GM12878 (cell line): ENCODE results near the gene ALKBH1. TPM values are rescaled to one million over a fixed set of nuclear protein-coding genes. Genes with fewer than 3 reads are reported as not detected.
A peak's percentile ranks its signal among the peaks of the same experiment; 100 is the strongest.

ENCODE experiments used
- ATAC-seq: fragments of 200-7000 bp; cut with Tn5 transposase; 3 replicates; pipeline ENCODE4 v1.9.1; 2020; ENCODE audit warnings: mild to moderate bottlenecking, moderate library complexity
- BruUV-seq: library from RNA; stranded (reverse); fragments of 400-500 nt; replicated peaks from 2 replicates; lab custom pipeline; 2021; lab: Mats Ljungman, UMichigan
- CTCF ChIA-PET: fragments of 300-600 bp; sonication (Branson Sonifier 250); formaldehyde crosslinking; extraction: SDS; loops from one replicate; lab custom pipeline; 2021; ENCODE audit warnings: inconsistent platforms; lab: Yijun Ruan, JAX
- POLR2A ChIA-PET: fragments of 350-600 bp; formaldehyde crosslinking; extraction: SDS; loops from one replicate; lab custom pipeline; 2021; ENCODE audit warnings: inconsistent platforms; lab: Charles Lee
- RAD21 ChIA-PET: fragments of 300-600 bp; sonication (Branson Sonifier 250); formaldehyde crosslinking; loops from one replicate; lab custom pipeline; 2023; ENCODE audit warnings: antibody characterized with exemption; ENCODE audit not compliant: unreplicated experiment; lab: Charles Lee
- SMC1A ChIA-PET: fragments of 300-600 bp; sonication (Branson Sonifier 250); formaldehyde crosslinking; loops from one replicate; lab custom pipeline; 2023; ENCODE audit not compliant: unreplicated experiment, uncharacterized antibody; lab: Charles Lee
- DNase-seq: peaks from one replicate; pipeline ENCODE4 v3.0.0-alpha.2; 2011; ENCODE audit warnings: low read depth, low spot score
- FAIRE-seq: peaks from 3 replicates; lab custom pipeline; 2011; peaks lifted over from hg19 to GRCh38; lab: Jason Lieb, UNC
- H2AFZ ChIP-seq: 2 replicates; pipeline ENCODE4 v1.6.0; 2011; ENCODE audit warnings: low read depth, low read length, control low read depth; ENCODE audit not compliant: control insufficient read depth
- H3K27ac ChIP-seq: 2 replicates; pipeline ENCODE4 v1.5.1; 2011; ENCODE audit warnings: control low read depth; ENCODE audit not compliant: control insufficient read depth, insufficient read depth
- H3K27me3 ChIP-seq, 2 experiments: replicated peaks in 1 of 2; 2 replicates each; pipeline versions ENCODE4 v1.6.0 to v1.6.1; 2011; ENCODE audit warnings: low read length in 1 of 2; ENCODE audit not compliant: control insufficient read depth in 2 of 2, insufficient read depth in 2 of 2
- H3K36me3 ChIP-seq, 2 experiments: 2 replicates each; pipeline ENCODE4 v1.5.1; 2011; ENCODE audit warnings: low read length in 1 of 2; ENCODE audit not compliant: control insufficient read depth in 2 of 2, insufficient read depth in 2 of 2
- H3K4me1 ChIP-seq: 2 replicates; pipeline ENCODE4 v1.6.1; 2011; ENCODE audit warnings: mild to moderate bottlenecking, low read length, moderate library complexity, mixed read lengths; ENCODE audit not compliant: control insufficient read depth, insufficient read depth
- H3K4me2 ChIP-seq: 2 replicates; pipeline ENCODE4 v1.6.0; 2011; ENCODE audit warnings: control low read depth; ENCODE audit not compliant: control insufficient read depth, insufficient read depth
- H3K4me3 ChIP-seq: fragments of 200-600 bp; sonication (generic); 2 replicates; pipeline ENCODE4 v1.5.1; 2016
- H3K79me2 ChIP-seq: 2 replicates; pipeline ENCODE4 v1.6.0; 2011; ENCODE audit warnings: low read length; ENCODE audit not compliant: control insufficient read depth, insufficient read depth
- H3K9ac ChIP-seq: 2 replicates; pipeline ENCODE4 v1.8.0; 2011; ENCODE audit warnings: low read length, control low read depth, mixed read lengths; ENCODE audit not compliant: control insufficient read depth, insufficient read depth
- H3K9me3 ChIP-seq: replicated peaks from 3 replicates; pipeline ENCODE4 v1.5.1; 2011; ENCODE audit warnings: mild to moderate bottlenecking, low read length; ENCODE audit not compliant: control insufficient read depth, insufficient read depth
- H4K20me1 ChIP-seq: 2 replicates; pipeline ENCODE4 v1.6.0; 2011; ENCODE audit not compliant: control insufficient read depth, insufficient read depth
- BMI1 ChIP-seq: fragments of 450-650 bp; IDR thresholded peaks from 2 replicates; pipeline ENCODE4 v1.6.1; 2016; ENCODE audit warnings: mild to moderate bottlenecking, moderate library complexity, borderline replicate concordance
- KDM1A ChIP-seq: fragments of 200-600 bp; sonication (generic); IDR thresholded peaks from 2 replicates; pipeline ENCODE4 v1.6.1; 2016; ENCODE audit warnings: borderline replicate concordance
- MTA2 ChIP-seq: fragments of 450-650 bp; IDR thresholded peaks from 2 replicates; pipeline ENCODE4 v1.6.1; 2016; ENCODE audit warnings: low read depth, mild to moderate bottlenecking, moderate library complexity
- RUNX3 ChIP-seq: IDR thresholded peaks from 2 replicates; pipeline ENCODE4 v1.6.1; 2012; ENCODE audit warnings: low read length, inconsistent platforms
- SUPT20H ChIP-seq: IDR thresholded peaks from 2 replicates; pipeline ENCODE4 v1.6.1; 2011; ENCODE audit warnings: low read depth, mild to moderate bottlenecking, low read length, moderate library complexity, borderline replicate concordance; ENCODE audit not compliant: control insufficient read depth
- TBL1XR1 ChIP-seq: IDR thresholded peaks from 2 replicates; pipeline ENCODE4 v1.6.1; 2012; ENCODE audit warnings: low read depth, low read length, improper control_type of control experiment
- TCF3 ChIP-seq: IDR thresholded peaks from 2 replicates; pipeline ENCODE4 v1.6.1; 2012; ENCODE audit warnings: low read depth, mild to moderate bottlenecking, low read length, borderline replicate concordance; ENCODE audit not compliant: insufficient read depth
- YBX1 ChIP-seq: fragments of 450-650 bp; IDR thresholded peaks from 2 replicates; pipeline ENCODE4 v1.6.1; 2016; ENCODE audit warnings: antibody characterized with exemption
- ZNF384 ChIP-seq: IDR thresholded peaks from 2 replicates; pipeline ENCODE4 v1.6.1; 2012; ENCODE audit warnings: low read depth, mild to moderate bottlenecking, low read length, improper control_type of control experiment, borderline replicate concordance
- WGBS: methylation state at CpG from one replicate; pipeline ENCODE4 v1.1.6; 2016; ENCODE audit warnings: low lambda C conversion rate; ENCODE audit not compliant: insufficient replicate concordance, insufficient coverage; ENCODE audit errors: missing lambda C conversion rate; 5-methylcytosine and 5-hydroxymethylcytosine counted together
- in situ Hi-C: fragments of 300-500 bp; cut with MboI; formaldehyde crosslinking; loops from 9 replicates; pipeline ENCODE4 v1.14.3; 2018; ENCODE audit warnings: mixed read lengths
- intact Hi-C: fragments of 100-400 bp; cut with micrococcal nuclease; formaldehyde crosslinking; loops from one replicate; pipeline ENCODE4 v1.14.2; 2022; ENCODE audit not compliant: unreplicated experiment
- polyA plus RNA-seq, 11 experiments: library from polyadenylated mRNA; depleted of rRNA in 4 of 11; unstranded in 6 of 11; stranded (reverse) in 5 of 11; fragments of >200 nt; fragmentation: Nextera tagmentation in 4 of 11; fragmentation: Illumina TruSeq in 1 of 11; extraction: Ambion mirVana in 4 of 11; extraction: Trizol in 1 of 11; gene quantifications; 1 replicate in 1 of 11; 2 replicates in 10 of 11; pipeline versions ENCODE4 v1.2.1 to v1.2.3, GENCODE V29; 2011 to 2016; ENCODE audit warnings: inconsistent platforms in 2 of 11, missing spikeins in 2 of 11, low read depth in 1 of 11
- total RNA-seq, 4 experiments: library from RNA; depleted of rRNA in 3 of 4; stranded (reverse); fragments of >200 nt in 3 of 4; fragmentation: Illumina TruSeq in 1 of 4; extraction: Trizol in 1 of 4; gene quantifications; 2 replicates each; pipeline versions ENCODE4 v1.2.1 to v1.2.3, GENCODE V29; 2013 to 2021
- TF ChIP-seq, protein P1 (sequence below): fragments of 450-650 bp; IDR thresholded peaks from 2 replicates; pipeline ENCODE4 v1.6.1; 2016; ENCODE audit warnings: mild to moderate bottlenecking
- TF ChIP-seq, protein P2 (sequence below): fragments of 150-350 bp; IDR thresholded peaks from 2 replicates; pipeline ENCODE4 v1.6.1; 2016; ENCODE audit warnings: low read depth, low read length
- TF ChIP-seq, protein P3 (sequence below): fragments of 450-650 bp; IDR thresholded peaks from 2 replicates; pipeline ENCODE4 v1.6.1; 2017; ENCODE audit warnings: mild to moderate bottlenecking
- TF ChIP-seq, protein P4 (sequence below): fragments of 450-650 bp; IDR thresholded peaks from 2 replicates; pipeline ENCODE4 v1.6.1; 2017; ENCODE audit warnings: mild to moderate bottlenecking, low read depth, inconsistent platforms; ENCODE audit not compliant: poor library complexity, severe bottlenecking

Gene ALKBH1
- total and polyA plus RNA-seq, 10 of the 15 experiments (the other 5 are each of a cell fraction or from before 2014, with no cell fraction given): 6.5 to 24.1 (median 17.0) TPM

DNA sequence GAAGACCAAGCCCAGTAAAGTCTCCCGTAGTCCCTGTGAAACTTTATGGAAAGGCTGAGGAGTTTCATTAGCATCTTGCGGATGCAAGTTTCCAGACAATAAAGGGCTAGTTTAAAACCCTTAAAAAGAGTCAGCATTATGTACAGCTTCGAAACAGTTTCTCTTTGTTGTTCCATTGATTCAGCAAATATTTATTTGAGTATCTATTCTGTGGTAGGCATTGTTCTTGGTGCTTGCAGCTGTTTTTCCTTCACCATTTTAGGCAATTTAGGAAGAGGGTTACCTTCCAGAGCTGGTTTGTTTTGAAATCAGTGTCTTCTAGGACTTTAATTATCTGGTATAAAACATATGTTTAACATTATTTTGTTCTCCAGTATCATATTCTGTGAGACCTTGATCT is 1.6 kb upstream of the ALKBH1 start:
- ATAC-seq: no peak
- POLR2A ChIA-PET: no interaction called here
- H3K9ac ChIP-seq: peak overlapping the region; percentile 96
- no peak overlapping the region for H2AFZ ChIP-seq
- peak overlapping the region; percentile 92 for H3K4me3 ChIP-seq
- peaks cover 65% of the 10 kb centered on the region for H3K79me2 ChIP-seq
- peaks cover 7% of the 10 kb centered on the region for H3K4me1 ChIP-seq
- no peaks in the 10 kb centered on the region; the same call in 1 of the 2 replicates for H4K20me1 ChIP-seq
- FAIRE-seq: no peak
- WGBS: 51% methylated on average over 3 of the region's 3 CpGs
- CTCF ChIA-PET: interaction anchor here (0.8 to 1.1 kb wide), 2 partner anchors 11 to 393 kb away, joined by 3 read pairs; no protein-coding TSS in a partner anchor
- BruUV-seq: no TSS peak
- peak overlapping the region; percentile 2; the same call in 1 of the 2 replicates for H3K27ac ChIP-seq
- no peaks in the 10 kb centered on the region for H3K27me3 ChIP-seq
- in situ Hi-C loops: no loop called here
- intact Hi-C loops: loop anchor here (2.0 to 10.0 kb wide), 3 partner anchors 51 to 251 kb away; partner anchors contain the start of genes AHSA1, SNW1 and SPTLC2
- RAD21 ChIA-PET: no interaction called here
- H3K9me3 ChIP-seq: no peaks in the 10 kb centered on the region
- H3K36me3 ChIP-seq: peaks cover 3 to 7% of the 10 kb centered on the region in 2 experiments; a peak in 3 of 4 replicates
- peak overlapping the region; percentile 87 for H3K4me2 ChIP-seq
- no peak for DNase-seq
- SMC1A ChIA-PET: interaction anchor here (0.7 kb wide), 1 partner anchor 10 kb away, joined by 3 read pairs; no protein-coding TSS in a partner anchor
- TF ChIP-seq, protein P1, sequence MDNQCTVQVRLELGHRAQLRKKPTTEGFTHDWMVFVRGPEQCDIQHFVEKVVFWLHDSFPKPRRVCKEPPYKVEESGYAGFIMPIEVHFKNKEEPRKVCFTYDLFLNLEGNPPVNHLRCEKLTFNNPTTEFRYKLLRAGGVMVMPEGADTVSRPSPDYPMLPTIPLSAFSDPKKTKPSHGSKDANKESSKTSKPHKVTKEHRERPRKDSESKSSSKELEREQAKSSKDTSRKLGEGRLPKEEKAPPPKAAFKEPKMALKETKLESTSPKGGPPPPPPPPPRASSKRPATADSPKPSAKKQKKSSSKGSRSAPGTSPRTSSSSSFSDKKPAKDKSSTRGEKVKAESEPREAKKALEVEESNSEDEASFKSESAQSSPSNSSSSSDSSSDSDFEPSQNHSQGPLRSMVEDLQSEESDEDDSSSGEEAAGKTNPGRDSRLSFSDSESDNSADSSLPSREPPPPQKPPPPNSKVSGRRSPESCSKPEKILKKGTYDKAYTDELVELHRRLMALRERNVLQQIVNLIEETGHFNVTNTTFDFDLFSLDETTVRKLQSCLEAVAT: no peak
- TF ChIP-seq TBL1XR1: no peak
- TF ChIP-seq, protein P2, sequence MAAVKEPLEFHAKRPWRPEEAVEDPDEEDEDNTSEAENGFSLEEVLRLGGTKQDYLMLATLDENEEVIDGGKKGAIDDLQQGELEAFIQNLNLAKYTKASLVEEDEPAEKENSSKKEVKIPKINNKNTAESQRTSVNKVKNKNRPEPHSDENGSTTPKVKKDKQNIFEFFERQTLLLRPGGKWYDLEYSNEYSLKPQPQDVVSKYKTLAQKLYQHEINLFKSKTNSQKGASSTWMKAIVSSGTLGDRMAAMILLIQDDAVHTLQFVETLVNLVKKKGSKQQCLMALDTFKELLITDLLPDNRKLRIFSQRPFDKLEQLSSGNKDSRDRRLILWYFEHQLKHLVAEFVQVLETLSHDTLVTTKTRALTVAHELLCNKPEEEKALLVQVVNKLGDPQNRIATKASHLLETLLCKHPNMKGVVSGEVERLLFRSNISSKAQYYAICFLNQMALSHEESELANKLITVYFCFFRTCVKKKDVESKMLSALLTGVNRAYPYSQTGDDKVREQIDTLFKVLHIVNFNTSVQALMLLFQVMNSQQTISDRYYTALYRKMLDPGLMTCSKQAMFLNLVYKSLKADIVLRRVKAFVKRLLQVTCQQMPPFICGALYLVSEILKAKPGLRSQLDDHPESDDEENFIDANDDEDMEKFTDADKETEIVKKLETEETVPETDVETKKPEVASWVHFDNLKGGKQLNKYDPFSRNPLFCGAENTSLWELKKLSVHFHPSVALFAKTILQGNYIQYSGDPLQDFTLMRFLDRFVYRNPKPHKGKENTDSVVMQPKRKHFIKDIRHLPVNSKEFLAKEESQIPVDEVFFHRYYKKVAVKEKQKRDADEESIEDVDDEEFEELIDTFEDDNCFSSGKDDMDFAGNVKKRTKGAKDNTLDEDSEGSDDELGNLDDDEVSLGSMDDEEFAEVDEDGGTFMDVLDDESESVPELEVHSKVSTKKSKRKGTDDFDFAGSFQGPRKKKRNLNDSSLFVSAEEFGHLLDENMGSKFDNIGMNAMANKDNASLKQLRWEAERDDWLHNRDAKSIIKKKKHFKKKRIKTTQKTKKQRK: no peak
- no peak for TF ChIP-seq MTA2
- TF ChIP-seq, protein P3, sequence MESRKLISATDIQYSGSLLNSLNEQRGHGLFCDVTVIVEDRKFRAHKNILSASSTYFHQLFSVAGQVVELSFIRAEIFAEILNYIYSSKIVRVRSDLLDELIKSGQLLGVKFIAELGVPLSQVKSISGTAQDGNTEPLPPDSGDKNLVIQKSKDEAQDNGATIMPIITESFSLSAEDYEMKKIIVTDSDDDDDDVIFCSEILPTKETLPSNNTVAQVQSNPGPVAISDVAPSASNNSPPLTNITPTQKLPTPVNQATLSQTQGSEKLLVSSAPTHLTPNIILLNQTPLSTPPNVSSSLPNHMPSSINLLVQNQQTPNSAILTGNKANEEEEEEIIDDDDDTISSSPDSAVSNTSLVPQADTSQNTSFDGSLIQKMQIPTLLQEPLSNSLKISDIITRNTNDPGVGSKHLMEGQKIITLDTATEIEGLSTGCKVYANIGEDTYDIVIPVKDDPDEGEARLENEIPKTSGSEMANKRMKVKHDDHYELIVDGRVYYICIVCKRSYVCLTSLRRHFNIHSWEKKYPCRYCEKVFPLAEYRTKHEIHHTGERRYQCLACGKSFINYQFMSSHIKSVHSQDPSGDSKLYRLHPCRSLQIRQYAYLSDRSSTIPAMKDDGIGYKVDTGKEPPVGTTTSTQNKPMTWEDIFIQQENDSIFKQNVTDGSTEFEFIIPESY: no peak
- no peak for TF ChIP-seq SUPT20H
- no peak for TF ChIP-seq YBX1
- TF ChIP-seq TCF3: no peak
- TF ChIP-seq BMI1: no peak
- TF ChIP-seq ZNF384: no peak
- no peak for TF ChIP-seq RUNX3
- TF ChIP-seq, protein P4, sequence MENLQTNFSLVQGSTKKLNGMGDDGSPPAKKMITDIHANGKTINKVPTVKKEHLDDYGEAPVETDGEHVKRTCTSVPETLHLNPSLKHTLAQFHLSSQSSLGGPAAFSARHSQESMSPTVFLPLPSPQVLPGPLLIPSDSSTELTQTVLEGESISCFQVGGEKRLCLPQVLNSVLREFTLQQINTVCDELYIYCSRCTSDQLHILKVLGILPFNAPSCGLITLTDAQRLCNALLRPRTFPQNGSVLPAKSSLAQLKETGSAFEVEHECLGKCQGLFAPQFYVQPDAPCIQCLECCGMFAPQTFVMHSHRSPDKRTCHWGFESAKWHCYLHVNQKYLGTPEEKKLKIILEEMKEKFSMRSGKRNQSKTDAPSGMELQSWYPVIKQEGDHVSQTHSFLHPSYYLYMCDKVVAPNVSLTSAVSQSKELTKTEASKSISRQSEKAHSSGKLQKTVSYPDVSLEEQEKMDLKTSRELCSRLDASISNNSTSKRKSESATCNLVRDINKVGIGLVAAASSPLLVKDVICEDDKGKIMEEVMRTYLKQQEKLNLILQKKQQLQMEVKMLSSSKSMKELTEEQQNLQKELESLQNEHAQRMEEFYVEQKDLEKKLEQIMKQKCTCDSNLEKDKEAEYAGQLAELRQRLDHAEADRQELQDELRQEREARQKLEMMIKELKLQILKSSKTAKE: no peak
- no peak for TF ChIP-seq KDM1A
